Mononuclear cell (primary cell): ENCODE measurements around the gene OTUD5. TPM values are rescaled to one million over a fixed set of nuclear protein-coding genes. Genes with fewer than 3 reads are reported as not detected.

Source experiments
- H3K27me3 ChIP-seq: 2 replicates; pipeline ENCODE4 v1.6.0; 2011; ENCODE audit warnings: low read length, control low read depth; ENCODE audit not compliant: insufficient read depth
- H3K4me1 ChIP-seq: 2 replicates; pipeline ENCODE4 v1.5.1; 2011; ENCODE audit warnings: mild to moderate bottlenecking, low read length, control low read depth; ENCODE audit not compliant: insufficient read depth
- H3K4me3 ChIP-seq: 2 replicates; pipeline ENCODE4 v1.5.1; 2011; ENCODE audit warnings: mild to moderate bottlenecking, low read length, moderate library complexity
- H3K9me3 ChIP-seq: 2 replicates; pipeline ENCODE4 v1.5.1; 2011; ENCODE audit warnings: low read depth, mild to moderate bottlenecking, control low read depth, low read length
- total RNA-seq: library from RNA; depleted of rRNA; stranded (reverse); fragments of >200 nt; gene quantifications from one replicate; pipeline ENCODE4 v1.2.3, GENCODE V29; 2012

The OTUD5 gene
- total RNA-seq, 1 donor, result 56.1 TPM

- no peaks in the 10 kb centered on the region for H3K9me3 ChIP-seq
- H3K4me3 ChIP-seq, result no peak overlapping the region
- no peaks in the 10 kb centered on the region for H3K27me3 ChIP-seq
- H3K4me1 ChIP-seq, result peaks cover 57% of the 10 kb centered on the region
Observed at GRCh38 chrX:48913605-48914366, 43.6 kb downstream of the OTUD5 start.

- H3K4me1 ChIP-seq, result peaks cover 49% of the 10 kb centered on the region
- no peaks in the 10 kb centered on the region for H3K9me3 ChIP-seq
- no peaks in the 10 kb centered on the region for H3K27me3 ChIP-seq
- peak within 1 kb of the TSS; percentile 66 for H3K4me3 ChIP-seq
Observed at GRCh38 chrX:48911412-48912182, 45.8 kb downstream of the OTUD5 start, which contains the start of gene SLC35A2. Gene SLC35A2 (minus strand): TSS chrX:48911646. CDS start chrX:48911636, 10 bp downstream.

GRCh38 chrX:48910926-48911411, 46.4 kb downstream of the OTUD5 start:
- Histone ChIP-seq H3K4me1 (peaks cover 44% of the 10 kb centered on the region), H3K4me3 (peak overlapping the region; percentile 66), H3K9me3 (no peaks in the 10 kb centered on the region), H3K27me3 (no peaks in the 10 kb centered on the region)

GRCh38 chrX:48909703-48910294, 47.6 kb downstream of the OTUD5 start:
- H3K9me3 ChIP-seq, result no peaks in the 10 kb centered on the region
- peaks cover 32% of the 10 kb centered on the region for H3K4me1 ChIP-seq
- no peak overlapping the region for H3K4me3 ChIP-seq
- H3K27me3 ChIP-seq, result no peaks in the 10 kb centered on the region

GRCh38 chrX:48908600-48908999, 48.8 kb downstream of the OTUD5 start:
- H3K9me3 ChIP-seq, result no peaks in the 10 kb centered on the region
- H3K4me3 ChIP-seq, result no peak overlapping the region
- no peaks in the 10 kb centered on the region for H3K27me3 ChIP-seq
- H3K4me1 ChIP-seq, result peaks cover 20% of the 10 kb centered on the region

GRCh38 chrX:48905090-48905790, 52.2 kb downstream of the OTUD5 start:
- Histone ChIP-seq H3K9me3 (no peaks in the 10 kb centered on the region), H3K4me1 (no peaks in the 10 kb centered on the region), H3K4me3 (no peak overlapping the region), H3K27me3 (no peaks in the 10 kb centered on the region)

- no peaks in the 10 kb centered on the region for H3K9me3 ChIP-seq
- H3K4me1 ChIP-seq, result no peaks in the 10 kb centered on the region
- H3K4me3 ChIP-seq, result no peak overlapping the region
- H3K27me3 ChIP-seq, result no peaks in the 10 kb centered on the region
Observed at GRCh38 chrX:48904626-48905025, 52.8 kb downstream of the OTUD5 start.

- H3K4me3 ChIP-seq, result no peak overlapping the region
- H3K9me3 ChIP-seq, result no peaks in the 10 kb centered on the region
- no peaks in the 10 kb centered on the region for H3K27me3 ChIP-seq
- H3K4me1 ChIP-seq, result peaks cover 4% of the 10 kb centered on the region
Observed at GRCh38 chrX:48904180-48904579, 53.2 kb downstream of the OTUD5 start.

- Histone ChIP-seq H3K27me3 (no peaks in the 10 kb centered on the region), H3K4me1 (peaks cover 13% of the 10 kb centered on the region), H3K4me3 (no peak overlapping the region), H3K9me3 (no peaks in the 10 kb centered on the region)
Observed at GRCh38 chrX:48903290-48903689, 54.1 kb downstream of the OTUD5 start.

- no peak overlapping the region for H3K4me3 ChIP-seq
- H3K27me3 ChIP-seq, result no peaks in the 10 kb centered on the region
- no peaks in the 10 kb centered on the region for H3K9me3 ChIP-seq
- peaks cover 14% of the 10 kb centered on the region for H3K4me1 ChIP-seq
Observed at GRCh38 chrX:48902776-48903175, 54.6 kb downstream of the OTUD5 start.

GRCh38 chrX:48902135-48902534, 55.3 kb downstream of the OTUD5 start:
- H3K4me1 ChIP-seq, result peaks cover 14% of the 10 kb centered on the region
- H3K9me3 ChIP-seq, result no peaks in the 10 kb centered on the region
- no peak overlapping the region for H3K4me3 ChIP-seq
- H3K27me3 ChIP-seq, result no peaks in the 10 kb centered on the region

- Histone ChIP-seq H3K27me3 (no peaks in the 10 kb centered on the region), H3K9me3 (no peaks in the 10 kb centered on the region), H3K4me1 (peaks cover 23% of the 10 kb centered on the region), H3K4me3 (no peak overlapping the region)
Observed at GRCh38 chrX:48901069-48901468, 56.3 kb downstream of the OTUD5 start.

- Histone ChIP-seq H3K27me3 (no peaks in the 10 kb centered on the region), H3K4me3 (no peak overlapping the region), H3K9me3 (no peaks in the 10 kb centered on the region), H3K4me1 (peaks cover 26% of the 10 kb centered on the region)
Observed at GRCh38 chrX:48899078-48899410, 58.4 kb downstream of the OTUD5 start.

- Histone ChIP-seq H3K9me3 (no peaks in the 10 kb centered on the region), H3K27me3 (no peaks in the 10 kb centered on the region), H3K4me3 (peak within 1 kb of the TSS; percentile 80), H3K4me1 (peaks cover 26% of the 10 kb centered on the region)
Observed at GRCh38 chrX:48897625-48898306, 59.6 kb downstream of the OTUD5 start, which contains the start of the genes PQBP1 and TIMM17B. Gene PQBP1 (plus strand): TSS chrX:48897930. CDS start chrX:48898510, 580 bp downstream. Gene TIMM17B (minus strand): TSS chrX:48897768. CDS start chrX:48897749, 19 bp downstream.
